H1 (cell line): ENCODE measurements around the gene SAA2.

Experiments
- BCL11A ChIP-seq, 2 experiments: IDR thresholded peaks; one replicate each; pipeline ENCODE4 v1.6.1; 2011; ENCODE audit warnings: low read depth in 2 of 2, low read length in 2 of 2, mild to moderate bottlenecking in 2 of 2
- FOSL1 ChIP-seq: IDR thresholded peaks from 2 replicates; pipeline ENCODE4 v1.6.1; 2011; ENCODE audit warnings: mild to moderate bottlenecking, low read depth, low read length, moderate library complexity; ENCODE audit not compliant: insufficient read depth
- GTF2F1 ChIP-seq: IDR thresholded peaks from 2 replicates; pipeline ENCODE4 v1.6.1; 2012; ENCODE audit warnings: low read depth, low read length, improper control_type of control experiment, borderline replicate concordance
- JUND ChIP-seq: IDR thresholded peaks from 2 replicates; pipeline ENCODE4 v1.6.1; 2011; ENCODE audit warnings: mild to moderate bottlenecking, improper control_type of control experiment, low read length
- KDM4A ChIP-seq: IDR thresholded peaks from one replicate; pipeline ENCODE4 v1.7.1; 2012; ENCODE audit warnings: low read depth, mild to moderate bottlenecking, moderate library complexity, low read length, inconsistent platforms; ENCODE audit not compliant: severe bottlenecking
- POLR2AphosphoS5 ChIP-seq: IDR thresholded peaks from 2 replicates; pipeline ENCODE4 v1.6.1; 2011; ENCODE audit warnings: low read depth, low read length
- SP1 ChIP-seq: IDR thresholded peaks from 2 replicates; pipeline ENCODE4 v1.6.1; 2011; ENCODE audit warnings: low read depth, low read length
- SRF ChIP-seq: IDR thresholded peaks from 2 replicates; pipeline ENCODE4 v1.6.1; 2011; ENCODE audit warnings: mild to moderate bottlenecking, low read depth, low read length, moderate library complexity
- TAF1 ChIP-seq: IDR thresholded peaks from 2 replicates; pipeline ENCODE4 v1.6.1; 2011; ENCODE audit warnings: mild to moderate bottlenecking, low read depth, low read length
- TF ChIP-seq, protein P1 (sequence below), 3 experiments: IDR thresholded peaks; 1 replicate in 2 of 3; 2 replicates in 1 of 3; pipeline versions ENCODE4 v1.5.1 to v1.6.1; 2011; ENCODE audit warnings: low read length in 3 of 3, mild to moderate bottlenecking in 3 of 3, inconsistent platforms in 2 of 3, low read depth in 1 of 3, moderate library complexity in 1 of 3; ENCODE audit not compliant: insufficient read depth in 1 of 3; ENCODE audit errors: control extremely low read depth in 1 of 3
- TF ChIP-seq, protein P2 (sequence below): IDR thresholded peaks from 2 replicates; pipeline ENCODE4 v1.6.1; 2012; ENCODE audit warnings: inconsistent platforms

DNA sequence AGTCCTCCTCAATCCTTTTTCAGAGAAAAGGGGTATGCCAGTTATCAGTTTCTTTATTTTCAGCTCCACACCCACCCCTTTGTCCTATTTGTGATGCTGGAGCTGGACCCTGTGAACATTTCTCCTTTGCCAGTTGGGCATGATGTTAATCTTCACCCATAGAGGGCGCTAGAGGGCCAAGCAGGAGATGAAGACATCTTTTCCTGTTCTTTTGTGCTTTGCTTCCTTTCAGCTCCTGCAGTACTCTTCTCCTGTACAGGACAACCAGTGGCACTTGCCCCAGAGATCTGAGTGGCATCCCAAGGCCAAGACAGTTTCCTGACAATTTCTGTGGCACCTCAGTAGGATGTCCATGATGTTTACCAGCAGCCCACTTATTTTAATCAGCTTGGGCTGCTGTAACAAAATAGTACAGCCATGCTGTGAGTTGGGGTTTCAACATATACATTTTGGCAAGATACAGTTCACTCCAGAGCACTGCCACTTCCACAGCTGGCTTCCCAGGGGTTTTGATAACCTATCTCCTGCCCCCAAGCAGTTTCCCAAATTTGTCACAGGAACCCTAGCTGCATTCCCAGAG lies 4.6 kb downstream of the SAA2 start:
- TF ChIP-seq BCL11A (IDR thresholded peaks at IDR 0.05; ENCODE audit: low read depth in 2 of 2, low read length in 2 of 2) (no peak), FOSL1 (no peak), GTF2F1 (no peak), SRF (no peak), JUND (no peak), SP1 (no peak), POLR2AphosphoS5 (no peak), KDM4A (no peak), TAF1 (no peak)
- TF ChIP-seq, protein P1, sequence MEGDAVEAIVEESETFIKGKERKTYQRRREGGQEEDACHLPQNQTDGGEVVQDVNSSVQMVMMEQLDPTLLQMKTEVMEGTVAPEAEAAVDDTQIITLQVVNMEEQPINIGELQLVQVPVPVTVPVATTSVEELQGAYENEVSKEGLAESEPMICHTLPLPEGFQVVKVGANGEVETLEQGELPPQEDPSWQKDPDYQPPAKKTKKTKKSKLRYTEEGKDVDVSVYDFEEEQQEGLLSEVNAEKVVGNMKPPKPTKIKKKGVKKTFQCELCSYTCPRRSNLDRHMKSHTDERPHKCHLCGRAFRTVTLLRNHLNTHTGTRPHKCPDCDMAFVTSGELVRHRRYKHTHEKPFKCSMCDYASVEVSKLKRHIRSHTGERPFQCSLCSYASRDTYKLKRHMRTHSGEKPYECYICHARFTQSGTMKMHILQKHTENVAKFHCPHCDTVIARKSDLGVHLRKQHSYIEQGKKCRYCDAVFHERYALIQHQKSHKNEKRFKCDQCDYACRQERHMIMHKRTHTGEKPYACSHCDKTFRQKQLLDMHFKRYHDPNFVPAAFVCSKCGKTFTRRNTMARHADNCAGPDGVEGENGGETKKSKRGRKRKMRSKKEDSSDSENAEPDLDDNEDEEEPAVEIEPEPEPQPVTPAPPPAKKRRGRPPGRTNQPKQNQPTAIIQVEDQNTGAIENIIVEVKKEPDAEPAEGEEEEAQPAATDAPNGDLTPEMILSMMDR (IDR thresholded peaks at IDR 0.05; ENCODE audit: control extremely low read depth in 1 of 3, insufficient read depth in 1 of 3, low read depth in 1 of 3, low read length in 3 of 3) = peak; percentile 16 to 90 (median 69)
- TF ChIP-seq, protein P2, sequence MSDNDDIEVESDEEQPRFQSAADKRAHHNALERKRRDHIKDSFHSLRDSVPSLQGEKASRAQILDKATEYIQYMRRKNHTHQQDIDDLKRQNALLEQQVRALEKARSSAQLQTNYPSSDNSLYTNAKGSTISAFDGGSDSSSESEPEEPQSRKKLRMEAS = no peak
